Measurements from ENCODE around the gene BLVRB. TPM values are rescaled to one million over a fixed set of nuclear protein-coding genes. Genes with fewer than 3 reads are reported as not detected.

BLVRB gene
- total RNA-seq, 1 donor from 2014 or later = 132 TPM

DNA sequence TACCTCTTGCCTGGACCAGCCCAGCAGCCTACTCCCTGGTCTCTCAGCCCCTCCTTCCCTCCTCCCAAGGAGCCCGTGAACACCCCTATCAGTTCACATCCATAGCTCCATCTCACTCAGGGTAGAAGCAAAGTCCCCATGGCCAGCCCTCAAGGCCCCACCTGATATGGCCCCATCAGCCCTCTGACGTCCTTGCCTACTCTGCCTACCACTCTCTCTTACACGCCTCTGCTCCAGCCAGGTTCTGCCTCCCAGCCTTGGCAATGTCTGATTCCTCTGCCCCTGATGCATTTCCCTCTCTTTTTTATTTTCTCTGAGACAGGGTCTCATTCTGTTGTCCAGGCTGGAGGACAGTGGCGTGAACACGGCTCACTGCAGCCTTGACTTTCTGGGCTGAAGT, 13.5 kb downstream of the BLVRB start:
- no peak overlapping the region for H3K4me3 ChIP-seq
- H3K9me3 ChIP-seq = no peaks in the 10 kb centered on the region
- no peak for ATAC-seq
- H3K27ac ChIP-seq = no peak overlapping the region
- intact Hi-C loops (cut with DNase I) = no loop called here
- H3K27me3 ChIP-seq = no peaks in the 10 kb centered on the region
- H3K4me1 ChIP-seq = no peaks in the 10 kb centered on the region
- H3K36me3 ChIP-seq = peaks cover 62% of the 10 kb centered on the region
- TF ChIP-seq, protein P1, sequence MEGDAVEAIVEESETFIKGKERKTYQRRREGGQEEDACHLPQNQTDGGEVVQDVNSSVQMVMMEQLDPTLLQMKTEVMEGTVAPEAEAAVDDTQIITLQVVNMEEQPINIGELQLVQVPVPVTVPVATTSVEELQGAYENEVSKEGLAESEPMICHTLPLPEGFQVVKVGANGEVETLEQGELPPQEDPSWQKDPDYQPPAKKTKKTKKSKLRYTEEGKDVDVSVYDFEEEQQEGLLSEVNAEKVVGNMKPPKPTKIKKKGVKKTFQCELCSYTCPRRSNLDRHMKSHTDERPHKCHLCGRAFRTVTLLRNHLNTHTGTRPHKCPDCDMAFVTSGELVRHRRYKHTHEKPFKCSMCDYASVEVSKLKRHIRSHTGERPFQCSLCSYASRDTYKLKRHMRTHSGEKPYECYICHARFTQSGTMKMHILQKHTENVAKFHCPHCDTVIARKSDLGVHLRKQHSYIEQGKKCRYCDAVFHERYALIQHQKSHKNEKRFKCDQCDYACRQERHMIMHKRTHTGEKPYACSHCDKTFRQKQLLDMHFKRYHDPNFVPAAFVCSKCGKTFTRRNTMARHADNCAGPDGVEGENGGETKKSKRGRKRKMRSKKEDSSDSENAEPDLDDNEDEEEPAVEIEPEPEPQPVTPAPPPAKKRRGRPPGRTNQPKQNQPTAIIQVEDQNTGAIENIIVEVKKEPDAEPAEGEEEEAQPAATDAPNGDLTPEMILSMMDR (IDR thresholded peaks at IDR 0.05) = no peak
- DNase-seq = no peak

DNA sequence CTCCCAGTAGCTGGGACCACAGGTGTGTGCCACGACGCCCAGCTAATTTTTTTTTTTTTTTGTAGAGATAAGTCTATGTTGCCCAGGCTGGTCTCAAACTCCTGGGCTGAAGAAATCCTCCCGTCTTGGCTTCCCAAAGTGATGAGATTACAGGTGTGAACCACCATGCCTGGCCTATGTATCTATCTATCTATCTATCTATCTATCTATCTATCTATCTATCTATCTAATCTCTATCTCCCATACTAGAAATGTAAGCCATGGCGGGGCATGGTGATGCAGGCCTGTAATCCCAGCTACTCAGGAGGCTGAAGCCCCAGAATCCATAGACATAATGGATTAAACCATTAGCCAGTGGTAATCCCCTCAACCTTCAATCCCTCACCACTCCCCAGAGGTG, 14.9 kb downstream of the BLVRB start:
- Histone ChIP-seq H3K36me3 (peaks cover 53% of the 10 kb centered on the region), H3K4me3 (no peak overlapping the region), H3K27me3 (no peaks in the 10 kb centered on the region), H3K27ac (no peak overlapping the region), H3K4me1 (no peaks in the 10 kb centered on the region), H3K9me3 (no peaks in the 10 kb centered on the region)
- intact Hi-C loops (cut with DNase I) = no loop called here
- DNase-seq (no peak), ATAC-seq (no peak)
- TF ChIP-seq, protein P1 (IDR thresholded peaks at IDR 0.05) = no peak

DNA sequence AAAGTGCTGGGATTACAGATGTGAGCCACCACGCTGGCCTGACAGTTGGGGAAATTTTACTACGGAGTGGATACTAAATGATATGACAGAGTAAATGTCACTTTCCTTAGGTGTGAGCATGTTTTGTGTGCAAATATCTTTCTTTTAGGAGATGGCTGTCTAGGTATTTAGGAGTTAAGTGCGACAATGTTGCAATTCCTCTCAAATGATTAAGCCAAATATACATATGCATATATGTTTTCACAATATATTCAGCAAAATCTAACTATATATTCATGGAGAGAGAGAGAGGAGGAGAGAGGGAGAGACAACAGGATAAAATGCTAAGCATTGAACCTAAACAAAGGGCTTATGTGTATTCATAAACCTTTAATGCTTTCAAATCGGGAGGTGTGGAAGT, 16.0 kb downstream of the BLVRB start:
- H3K4me3 ChIP-seq = no peak overlapping the region
- no peaks in the 10 kb centered on the region for H3K9me3 ChIP-seq
- intact Hi-C loops (cut with DNase I) = no loop called here
- no peak for DNase-seq
- no peak overlapping the region for H3K27ac ChIP-seq
- H3K27me3 ChIP-seq = no peaks in the 10 kb centered on the region
- H3K36me3 ChIP-seq = peaks cover 43% of the 10 kb centered on the region
- TF ChIP-seq, protein P1 (IDR thresholded peaks at IDR 0.05) = no peak
- peaks cover 3% of the 10 kb centered on the region for H3K4me1 ChIP-seq
- ATAC-seq = no peak

DNA sequence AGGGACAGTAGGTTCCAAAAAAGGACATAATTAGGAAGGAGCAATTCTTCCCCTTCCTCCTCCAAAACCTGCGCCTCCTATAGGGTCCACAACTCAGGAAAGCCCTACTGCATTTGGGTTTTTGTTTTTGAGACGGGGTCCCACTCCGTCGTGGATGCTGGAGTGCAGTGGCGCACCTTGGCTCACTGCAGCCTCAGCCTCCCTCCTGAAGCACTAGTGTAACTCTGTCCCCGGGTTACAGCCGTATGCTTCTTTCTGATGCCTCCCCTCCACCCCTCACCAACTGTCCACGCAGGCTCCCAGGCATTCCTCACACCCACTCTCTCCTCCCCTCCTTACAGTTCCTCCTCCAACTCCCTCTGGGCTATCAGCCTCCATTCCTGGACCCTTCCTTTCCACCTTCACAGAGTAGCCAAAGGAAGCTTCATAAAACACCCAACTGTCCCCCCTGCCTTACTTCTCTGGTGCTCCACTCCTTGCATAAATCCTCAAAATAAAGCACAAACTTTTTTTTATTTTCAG, 19.2 kb downstream of the BLVRB start:
- intact Hi-C loops (cut with DNase I) = no loop called here
- Histone ChIP-seq H3K27me3 (no peaks in the 10 kb centered on the region), H3K4me3 (no peak overlapping the region), H3K4me1 (peaks cover 17% of the 10 kb centered on the region), H3K9me3 (no peaks in the 10 kb centered on the region), H3K36me3 (peaks cover 45% of the 10 kb centered on the region), H3K27ac (peak overlapping the region; percentile 36)
- DNase-seq = no peak
- no peak for ATAC-seq
- TF ChIP-seq, protein P1 (IDR thresholded peaks at IDR 0.05) = no peak

DNA sequence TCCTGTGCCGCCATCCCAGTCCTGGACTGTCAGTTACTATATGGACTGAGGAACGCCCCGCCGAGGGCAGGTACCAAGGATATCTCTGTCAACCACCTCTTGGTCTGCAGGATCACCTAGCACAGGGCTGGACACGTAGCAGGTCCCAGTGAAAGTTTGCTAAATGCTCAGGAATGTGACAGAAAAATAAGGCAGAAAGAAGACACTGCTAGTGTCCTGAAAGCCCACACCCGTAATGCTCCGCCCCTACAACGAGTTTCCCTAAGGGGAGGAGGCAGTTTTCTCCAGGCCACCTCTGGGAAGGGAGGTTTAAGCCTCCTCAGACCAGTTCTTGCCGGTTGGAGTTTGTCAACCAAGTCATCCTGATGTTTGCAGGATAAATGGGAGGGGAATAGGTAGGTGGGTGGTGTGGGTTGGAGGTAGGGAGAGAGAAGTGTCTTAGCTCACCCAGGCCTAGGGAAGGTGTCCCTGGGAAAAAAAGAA, 19.7 kb downstream of the BLVRB start:
- TF ChIP-seq, protein P1 (IDR thresholded peaks at IDR 0.05) = no peak
- intact Hi-C loops (cut with DNase I) = no loop called here
- Histone ChIP-seq H3K9me3 (no peaks in the 10 kb centered on the region), H3K27me3 (no peaks in the 10 kb centered on the region), H3K27ac (no peak overlapping the region), H3K4me1 (peaks cover 17% of the 10 kb centered on the region), H3K4me3 (no peak overlapping the region), H3K36me3 (peaks cover 45% of the 10 kb centered on the region)
- no peak for DNase-seq
- no peak for ATAC-seq

DNA sequence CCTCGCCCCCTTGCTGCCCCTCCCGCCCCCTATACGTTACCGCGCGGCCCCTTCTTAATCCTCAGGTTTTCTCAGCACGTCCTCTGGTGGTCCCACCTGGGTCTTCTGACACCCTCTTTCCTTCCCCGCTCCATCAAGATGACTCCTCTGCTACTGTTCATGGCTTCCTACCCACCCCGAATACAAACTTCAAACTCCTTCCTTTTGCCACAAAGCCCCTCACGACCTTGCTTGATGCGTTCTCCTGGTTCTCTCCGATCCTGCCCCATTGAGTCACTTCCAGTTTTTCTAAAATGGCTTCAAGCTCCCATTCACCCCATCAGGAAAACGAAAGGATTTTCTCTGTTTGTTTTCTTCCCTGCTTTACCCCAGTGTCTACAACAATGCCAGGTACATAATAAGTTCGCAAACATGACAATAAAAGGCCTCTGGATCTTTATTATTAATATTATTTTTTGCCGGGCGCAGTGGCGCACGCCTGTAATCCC, 20.7 kb downstream of the BLVRB start:
- ATAC-seq = no peak
- peaks cover 47% of the 10 kb centered on the region for H3K36me3 ChIP-seq
- DNase-seq = no peak
- H3K4me1 ChIP-seq = peaks cover 17% of the 10 kb centered on the region
- TF ChIP-seq, protein P1 (IDR thresholded peaks at IDR 0.05) = no peak
- H3K9me3 ChIP-seq = no peaks in the 10 kb centered on the region
- H3K27me3 ChIP-seq = no peaks in the 10 kb centered on the region
- H3K4me3 ChIP-seq = peak overlapping the region; percentile 95
- intact Hi-C loops (cut with DNase I) = no loop called here
- peak overlapping the region; percentile 95 for H3K27ac ChIP-seq
